GM21515 (cell line): ENCODE measurements around the gene REG3G.
"Not testable (repeated sequence)": the region's sequence is repeated elsewhere in the genome, so short reads cannot be mapped to it uniquely, and the experiment has no call there.

Experiments used
- ATAC-seq: cut with Tn5 transposase; IDR thresholded peaks from one replicate; pipeline ENCODE4 v1.9.1; 2021; ENCODE audit not compliant: unreplicated experiment

The REG3G gene

DNA sequence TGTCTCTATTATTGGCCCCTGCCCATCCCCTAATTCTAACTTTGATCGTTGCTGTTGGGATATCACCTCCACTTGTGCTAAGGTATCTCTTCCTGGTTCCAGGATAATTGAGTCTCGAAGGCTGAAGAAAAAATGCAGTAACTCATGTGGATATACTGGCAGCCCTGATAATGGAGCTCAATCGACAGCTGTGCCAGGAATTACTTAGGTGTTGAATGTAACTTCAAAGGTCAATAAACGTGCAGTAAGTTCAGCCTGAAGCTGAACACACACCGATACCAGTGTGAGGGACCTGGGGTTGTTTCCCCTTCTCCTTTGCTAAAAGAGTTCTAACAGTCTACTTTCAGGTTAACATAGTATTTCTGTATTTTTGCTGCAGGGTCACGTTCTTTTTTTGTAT, 11.9 kb upstream of the REG3G start:
- no peak for ATAC-seq

DNA sequence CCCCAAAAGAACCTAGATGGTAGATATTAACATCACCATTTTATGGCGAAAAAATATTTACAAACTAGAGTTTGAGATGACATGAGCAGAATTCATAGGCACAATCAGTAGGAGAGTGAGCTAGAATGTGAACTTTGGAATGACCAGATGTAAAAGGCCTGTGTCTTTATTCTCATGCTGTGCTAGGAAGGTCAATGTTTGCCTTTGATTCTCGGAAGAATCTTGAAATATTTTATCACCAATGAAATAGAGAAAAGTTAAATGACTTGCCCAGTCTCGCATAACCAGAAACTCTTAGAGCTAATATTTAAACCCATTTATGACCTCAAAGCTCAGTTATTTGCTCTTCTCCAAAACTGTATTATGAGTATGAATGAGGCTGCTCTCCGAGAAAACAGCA, 9.2 kb upstream of the REG3G start:
- ATAC-seq: no peak

DNA sequence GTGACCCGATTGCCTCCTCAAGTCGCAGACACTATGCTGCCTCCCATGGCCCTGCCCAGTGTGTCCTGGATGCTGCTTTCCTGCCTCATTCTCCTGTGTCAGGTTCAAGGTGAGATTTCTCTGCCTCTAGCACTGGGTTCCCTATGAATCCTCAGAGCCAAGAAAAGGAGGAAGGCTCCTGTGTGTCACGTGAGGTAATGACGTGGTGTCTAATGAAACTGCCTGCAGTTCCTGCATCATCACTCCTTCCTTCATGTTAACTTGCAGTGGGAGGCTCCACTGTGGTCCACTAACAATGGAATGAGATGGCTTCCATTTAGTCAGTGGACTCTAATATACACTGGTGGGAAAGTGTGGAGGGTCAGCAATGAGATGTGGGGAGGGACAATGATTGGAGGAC, 559 bp downstream of the REG3G start:
- ATAC-seq: no peak

DNA sequence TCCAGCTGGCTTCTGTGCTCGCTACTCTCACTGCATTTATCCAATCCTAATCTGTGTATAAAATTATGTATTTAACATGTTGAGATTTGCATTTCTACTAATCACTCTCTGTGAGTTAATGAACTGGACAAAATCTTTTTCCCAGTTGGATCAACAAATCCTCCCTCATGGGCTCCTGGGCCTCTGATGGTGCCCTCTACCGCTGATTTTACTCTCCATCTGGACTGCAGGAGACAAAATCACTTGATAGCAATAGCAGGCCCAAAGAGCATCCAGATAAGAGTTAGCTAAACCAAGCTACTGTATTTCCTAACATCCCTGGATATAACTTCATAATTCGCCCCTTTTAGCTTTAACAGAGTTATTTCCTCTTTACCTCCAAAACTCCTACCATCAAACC, 14.4 kb downstream of the REG3G start:
- ATAC-seq: no peak

DNA sequence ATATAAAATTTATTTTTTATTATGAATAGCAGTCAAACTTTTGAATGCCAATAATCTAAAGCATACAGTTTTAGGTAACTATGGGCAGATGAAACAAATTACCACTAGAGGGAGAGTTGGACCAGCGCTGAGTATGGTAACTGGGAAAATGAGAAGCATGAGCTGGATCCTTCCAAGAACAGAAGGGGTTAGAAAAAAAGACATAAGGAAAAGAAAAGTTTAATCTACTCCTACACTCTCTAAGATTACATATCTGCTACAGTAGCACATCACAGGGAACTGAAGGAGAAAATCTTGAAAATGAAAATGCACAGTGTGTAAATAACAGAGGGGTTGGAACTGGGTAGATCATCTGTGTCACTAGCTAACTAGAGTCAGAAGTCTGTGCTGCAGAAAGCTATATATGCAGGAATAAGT, 15.5 kb downstream of the REG3G start:
- ATAC-seq: no peak

DNA sequence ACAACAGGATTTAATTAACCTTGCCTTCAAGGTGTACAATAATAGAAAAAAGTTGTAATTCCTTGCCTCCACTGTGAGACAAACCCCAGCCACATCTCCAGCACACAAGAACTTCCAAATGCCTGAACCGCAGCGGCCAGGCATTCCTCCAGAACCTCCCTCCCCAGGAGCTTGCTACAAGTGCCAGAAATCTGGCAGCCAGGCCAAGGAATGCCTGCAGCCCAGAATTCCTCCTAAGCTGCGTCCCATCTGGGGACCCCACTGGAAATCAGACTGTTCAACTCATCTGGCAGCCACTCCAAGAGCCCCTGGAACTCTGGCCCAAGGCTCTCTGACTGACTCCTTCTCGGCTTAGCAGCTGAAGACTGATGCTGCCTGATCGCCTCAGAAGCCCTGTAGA, 28.0 kb downstream of the REG3G start:
- ATAC-seq: not testable (repeated sequence)

DNA sequence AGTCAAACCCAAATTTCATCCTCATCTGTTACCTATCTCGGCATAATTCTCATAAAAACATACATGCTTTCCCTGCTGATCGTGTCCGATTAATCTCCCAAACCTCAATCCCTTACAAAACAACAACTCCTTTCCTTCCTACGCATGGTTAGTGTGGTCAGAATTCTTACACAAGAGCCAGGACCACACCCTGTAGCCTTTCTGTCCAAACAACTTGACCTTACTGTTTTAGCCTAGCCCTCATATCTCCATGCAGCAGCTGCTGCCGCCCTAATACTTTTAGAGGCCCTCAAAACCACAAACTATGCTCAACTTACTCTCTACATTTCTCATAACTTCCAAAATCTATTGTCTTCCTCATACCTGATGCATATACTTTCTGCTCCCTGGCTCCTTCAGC, 29.3 kb downstream of the REG3G start:
- ATAC-seq: not testable (repeated sequence)

DNA sequence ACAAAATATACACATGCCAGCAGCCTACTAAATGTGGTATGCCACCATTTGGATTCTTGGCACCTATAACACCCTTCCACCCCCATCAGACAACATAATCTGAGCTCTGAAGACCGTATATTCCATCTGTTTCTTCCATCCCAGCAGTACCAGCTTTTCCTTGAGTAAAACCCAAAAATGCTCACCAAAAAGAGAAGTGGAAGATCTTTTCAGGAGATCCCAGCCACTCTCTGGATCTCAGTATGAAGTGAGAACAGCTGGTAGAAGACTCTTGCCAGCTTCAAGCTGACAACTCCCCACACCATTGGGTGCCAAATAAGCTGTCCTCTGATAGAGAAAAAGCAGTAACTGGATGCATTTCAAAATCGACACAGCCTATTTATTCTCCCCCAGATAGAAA, 39.7 kb downstream of the REG3G start:
- ATAC-seq: no peak

DNA sequence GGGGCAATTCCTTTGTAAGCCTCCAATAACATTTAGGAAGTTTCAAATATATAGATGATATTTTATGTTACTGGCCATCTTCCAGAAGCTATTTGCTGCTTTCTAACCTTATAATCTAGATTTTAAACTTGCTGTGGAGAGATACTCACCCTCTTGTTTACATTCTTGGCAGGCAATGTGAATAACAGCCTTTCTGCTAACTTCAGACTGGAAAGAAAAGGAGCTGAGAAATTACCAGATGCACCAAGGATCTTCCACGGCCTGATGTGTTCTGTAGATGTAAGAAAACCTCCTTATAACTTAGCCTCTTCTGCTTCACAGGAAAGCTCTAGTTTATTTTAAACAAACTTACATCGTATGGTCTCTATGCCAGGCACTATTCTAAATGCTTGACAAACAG, 45.6 kb downstream of the REG3G start:
- ATAC-seq: no peak
